Caki2 (cell line): ENCODE measurements around the gene MAP3K21. TPM values are rescaled to one million over a fixed set of nuclear protein-coding genes. Genes with fewer than 3 reads are reported as not detected.

Experiments used
- DNase-seq: peaks from one replicate; pipeline ENCODE4 v3.0.0-alpha.2; 2015; ENCODE audit warnings: low read depth
- in situ Hi-C: cut with HindIII; loops from 2 replicates; pipeline ENCODE4 v1.10.0; 2016; ENCODE audit warnings: low sequenced_read_pairs, low pct_unique_long_range_greater_than_20kb, mixed read lengths
- total RNA-seq: library from RNA; depleted of rRNA; stranded (reverse); fragments of >200 nt; shearing (Covaris generic); gene quantifications from 2 replicates; pipeline ENCODE4 v1.2.3, GENCODE V29; 2014; ENCODE audit warnings: low replicate concordance

Gene MAP3K21
- total RNA-seq, 1 experiment from 2014 or later: 4.9 TPM

DNA sequence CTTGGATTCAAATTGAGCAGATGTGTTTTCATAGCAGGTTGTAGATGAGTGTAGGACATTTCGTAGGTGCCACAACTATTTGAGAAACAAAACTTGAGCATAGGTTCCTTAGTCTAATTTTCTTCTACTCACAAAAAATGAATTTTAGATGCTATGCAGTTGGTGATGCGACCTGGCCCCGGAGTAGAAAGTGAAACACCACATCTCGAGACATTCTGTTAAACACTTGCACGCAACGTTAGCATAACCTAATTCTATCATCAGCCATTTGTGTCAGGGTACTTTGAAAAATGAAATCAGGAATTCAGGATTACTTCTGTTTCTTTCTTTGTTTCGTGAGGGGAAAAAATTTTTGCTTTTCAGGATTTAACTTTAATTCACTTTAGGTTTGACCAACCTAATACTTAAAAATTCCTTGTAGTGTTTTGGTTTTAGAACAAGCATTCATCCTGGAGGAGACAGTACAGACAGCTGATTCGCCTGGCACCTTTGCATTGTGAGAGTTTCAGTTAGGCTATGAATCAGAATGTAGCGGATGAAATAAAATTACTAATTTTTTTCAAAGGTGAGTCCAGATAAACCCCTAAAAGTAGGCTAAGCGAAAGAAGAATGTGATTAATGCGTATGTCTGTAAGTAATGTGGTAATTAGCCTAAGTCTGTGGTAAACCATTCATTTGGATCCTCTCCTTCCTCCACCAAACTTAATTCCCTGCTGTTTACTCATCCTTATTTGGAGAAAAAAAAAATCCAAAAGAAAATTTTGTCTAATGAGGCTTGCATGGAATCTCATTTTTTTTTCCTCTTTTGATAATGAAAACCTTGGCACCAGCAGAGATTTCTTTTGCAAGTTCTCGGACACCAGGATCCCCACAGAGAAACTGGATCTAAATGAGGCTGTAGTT lies 44.9 kb downstream of the MAP3K21 start:
- no peak for DNase-seq
- in situ Hi-C loops: no loop called here

- in situ Hi-C loops: no loop called here
- DNase-seq: no peak
Observed at GRCh38 chr1:233373226-233373625, 45.7 kb downstream of the MAP3K21 start.

GRCh38 chr1:233375653-233376052 lies 48.1 kb downstream of the MAP3K21 start:
- in situ Hi-C loops: no loop called here
- DNase-seq: no peak

- in situ Hi-C loops: no loop called here
- no peak for DNase-seq
Observed at GRCh38 chr1:233376382-233377110, 49.0 kb downstream of the MAP3K21 start.

DNA sequence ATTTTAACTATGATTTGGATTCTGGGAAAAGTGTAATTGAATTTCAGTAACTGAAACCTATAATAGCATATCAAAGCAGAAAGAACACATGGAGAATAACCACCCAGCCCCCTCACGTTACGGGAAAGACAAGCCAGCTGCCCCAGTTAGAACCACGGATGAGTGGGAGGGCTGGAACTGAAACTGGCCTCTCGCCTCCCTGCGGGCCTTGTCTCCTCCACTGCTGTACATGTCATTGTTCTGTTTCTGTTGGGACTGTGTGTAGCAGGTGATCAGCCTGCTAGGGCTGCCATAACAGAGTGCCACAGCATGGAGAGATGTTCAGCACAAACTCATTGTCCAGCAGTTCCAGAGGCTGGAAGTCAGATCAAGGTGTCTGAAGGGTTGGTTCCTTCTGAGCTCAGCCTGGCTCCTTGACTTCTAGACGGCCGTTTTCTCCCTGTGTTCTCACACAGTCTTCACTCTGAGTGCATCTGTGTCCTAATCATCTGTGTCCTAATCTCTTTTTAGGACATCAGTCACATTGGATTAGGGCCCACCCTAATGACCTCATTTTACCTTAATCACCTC lies 52.4 kb downstream of the MAP3K21 start:
- no peak for DNase-seq

DNA sequence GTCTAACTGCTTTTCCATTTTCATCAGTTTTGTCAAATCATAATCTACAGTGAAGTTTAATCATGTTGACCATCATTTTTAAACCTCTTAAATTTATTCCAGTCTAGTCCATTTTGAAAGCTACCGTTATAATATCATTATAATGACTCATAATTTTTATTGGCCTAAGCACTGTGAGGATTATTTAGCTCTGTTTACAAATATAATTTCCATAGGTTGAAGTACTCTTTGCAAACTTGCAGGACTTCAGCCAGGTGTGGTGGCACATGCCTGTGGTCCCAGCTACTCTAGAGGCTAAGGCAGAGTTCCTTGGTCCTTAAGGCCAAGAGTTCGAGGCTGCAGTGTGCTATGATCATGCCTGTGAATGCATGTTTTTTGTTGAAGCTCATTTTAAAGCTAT lies 54.3 kb downstream of the MAP3K21 start:
- in situ Hi-C loops: no loop called here
- no peak for DNase-seq

More for the DNA sequence above, 52.4 kb downstream of the MAP3K21 start:
- in situ Hi-C loops: no loop called here

DNA sequence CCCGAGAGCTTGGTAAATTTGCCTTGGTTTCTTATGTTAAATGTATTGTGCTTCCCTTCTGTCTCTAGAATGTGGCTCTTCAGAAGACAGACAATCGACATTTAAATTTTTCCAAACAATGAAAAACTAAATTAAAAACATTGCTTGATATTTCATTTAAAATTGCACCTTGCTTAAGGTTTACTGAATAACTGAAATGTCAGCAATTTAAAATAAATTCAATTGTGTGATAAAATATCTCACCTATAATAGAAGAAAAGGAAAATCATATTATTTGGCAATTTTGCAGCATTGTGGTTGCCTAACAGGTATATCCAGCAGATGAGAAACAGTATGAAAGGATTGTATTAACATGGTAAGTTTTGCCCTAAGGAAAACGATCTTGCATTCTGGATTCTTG lies 56.5 kb downstream of the MAP3K21 start:
- DNase-seq: no peak
- in situ Hi-C loops: no loop called here

DNA sequence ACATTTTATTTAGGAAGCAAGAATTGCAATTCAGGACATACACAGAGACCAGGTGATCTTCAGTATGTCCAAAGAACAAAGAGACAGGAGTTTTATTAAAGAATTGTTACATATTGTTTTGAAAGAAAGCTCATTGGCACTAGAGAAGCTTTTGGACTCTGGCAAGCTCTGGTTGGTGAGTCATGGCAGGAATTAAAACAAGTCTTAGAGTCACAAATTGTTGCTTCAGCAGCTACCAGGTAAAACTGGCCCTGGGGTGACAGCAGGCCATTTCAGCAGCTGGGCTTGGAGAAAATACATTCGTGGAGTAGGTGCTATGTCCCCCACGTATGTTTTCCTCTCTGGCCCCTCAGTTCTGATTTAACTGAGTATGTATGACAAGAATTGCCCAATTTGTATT lies 58.8 kb downstream of the MAP3K21 start:
- DNase-seq: no peak
- in situ Hi-C loops: no loop called here

GRCh38 chr1:233387585-233387984 lies 60.1 kb downstream of the MAP3K21 start:
- in situ Hi-C loops: no loop called here
- no peak for DNase-seq

- in situ Hi-C loops: no loop called here
- DNase-seq: no peak
Observed at GRCh38 chr1:233389169-233389568, 61.6 kb downstream of the MAP3K21 start.

DNA sequence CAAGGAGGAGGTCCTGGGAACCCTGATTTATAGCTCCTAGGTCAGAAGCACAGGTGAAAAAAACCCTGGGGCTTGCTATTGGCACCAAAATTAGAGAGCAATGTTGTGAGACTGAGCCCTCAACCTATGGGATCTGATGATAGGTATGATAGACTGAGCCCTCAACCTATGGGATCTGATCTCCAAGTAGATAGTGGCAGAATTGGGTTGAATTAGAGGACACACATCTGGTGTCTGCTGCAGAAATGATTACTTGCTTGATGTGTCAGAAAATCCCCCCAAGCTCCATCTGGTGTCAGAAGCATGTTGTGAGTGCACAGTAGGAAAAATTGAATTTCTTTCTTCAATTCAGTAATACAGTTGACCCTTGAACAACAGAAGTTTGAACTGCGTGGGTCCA lies 62.4 kb downstream of the MAP3K21 start:
- in situ Hi-C loops: no loop called here
- no peak for DNase-seq

- in situ Hi-C loops: no loop called here
- DNase-seq: no peak
Observed at GRCh38 chr1:233390842-233391737, 63.6 kb downstream of the MAP3K21 start.

DNA sequence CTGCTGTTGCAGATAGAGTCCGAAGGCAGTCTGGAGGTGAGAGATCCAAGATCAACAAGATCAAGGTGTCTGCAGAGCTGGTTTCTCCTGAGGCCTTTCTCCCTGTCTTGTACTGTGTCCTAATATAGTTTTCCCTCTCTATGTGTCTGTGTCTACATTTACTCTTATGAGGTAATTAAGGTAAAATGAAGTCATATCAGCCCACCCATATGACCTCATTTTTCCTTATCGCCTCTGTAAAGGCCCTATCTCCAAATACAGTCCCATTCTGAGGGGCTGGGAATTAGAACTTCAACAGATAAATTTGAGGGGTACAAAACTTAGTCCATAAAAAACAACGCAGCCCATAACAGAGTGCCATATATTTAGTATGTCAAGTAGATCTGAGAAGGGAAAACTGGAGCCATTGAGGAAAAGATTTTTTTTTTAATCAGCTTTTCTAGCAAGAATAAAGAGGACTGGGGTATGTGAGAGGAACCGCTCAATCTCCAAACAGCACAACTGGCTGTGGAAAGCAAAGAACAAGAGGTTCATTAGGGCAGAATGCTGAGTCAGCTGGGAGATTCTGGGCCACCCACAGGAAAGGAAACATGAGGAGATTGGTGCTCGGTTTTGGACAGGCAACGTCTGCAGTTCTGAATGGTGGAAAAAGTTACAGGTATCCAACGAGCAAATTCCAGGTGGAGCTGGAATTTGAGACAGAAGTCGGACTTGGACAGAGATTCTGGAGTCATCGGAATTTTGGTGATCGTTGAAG lies 65.7 kb downstream of the MAP3K21 start:
- in situ Hi-C loops: no loop called here
- DNase-seq: no peak

- in situ Hi-C loops: no loop called here
- DNase-seq: no peak
Observed at GRCh38 chr1:233393926-233394680, 66.6 kb downstream of the MAP3K21 start.

DNA sequence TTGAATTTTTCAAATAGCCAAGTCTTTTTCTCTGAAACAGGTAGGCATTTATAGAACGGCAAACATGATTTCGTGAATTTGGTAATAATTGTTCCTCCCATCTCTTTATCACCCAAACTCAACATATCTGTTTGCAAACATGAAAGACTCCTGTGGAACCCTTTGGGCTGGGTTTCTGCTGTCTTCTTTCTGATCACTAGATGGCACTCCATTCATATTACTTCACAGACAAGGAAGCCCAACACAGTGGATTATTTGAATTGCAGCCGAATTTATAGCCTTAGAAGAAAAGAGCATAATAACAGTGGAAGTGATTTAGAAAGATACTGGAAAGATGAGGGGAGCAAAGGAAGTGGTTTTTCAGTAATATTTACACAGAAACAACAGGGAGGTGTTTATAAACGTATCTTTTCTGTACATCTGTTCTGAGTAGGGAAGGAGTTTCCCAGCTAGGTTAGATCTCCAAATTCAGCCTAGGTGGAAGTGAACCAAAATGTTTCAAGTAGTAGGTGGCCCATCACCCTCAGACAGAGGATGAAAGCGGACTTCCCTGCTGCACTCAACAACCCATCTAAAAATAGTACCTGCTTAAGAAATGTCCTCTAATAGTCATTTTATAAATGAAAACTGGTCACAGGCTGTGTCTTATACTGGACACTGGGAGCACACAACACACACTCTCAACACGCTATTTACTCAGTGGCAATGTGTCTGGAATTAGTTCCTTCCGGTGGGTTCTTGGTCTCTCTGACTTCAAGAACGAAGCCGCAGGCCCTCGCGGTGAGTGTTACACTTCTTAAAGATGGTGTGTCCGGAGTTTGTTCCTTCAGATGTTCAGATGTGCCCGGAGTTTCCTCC lies 67.6 kb downstream of the MAP3K21 start:
- in situ Hi-C loops: no loop called here
- DNase-seq: peak; percentile 48
